ENCODE data around the gene PDLIM1. TPM values are rescaled to one million over a fixed set of nuclear protein-coding genes. Genes with fewer than 3 reads are reported as not detected.

Gene PDLIM1
- total RNA-seq, 1 experiment from 2014 or later: 67.4 TPM

GRCh38 chr10:95291365-95292039, 699 bp upstream of the PDLIM1 start:
- intact Hi-C loops (cut with micrococcal nuclease): no loop called here
- BruUV-seq (replicated peaks): no TSS peak
- Histone ChIP-seq H3K9me3 (ENCODE audit: control insufficient read depth in 1 of 2, insufficient read depth in 1 of 2, low read depth in 1 of 2, low read length in 2 of 2) (no peaks in the 10 kb centered on the region), H3K9me2 (ENCODE audit: insufficient read depth) (no peaks in the 10 kb centered on the region), H4K20me1 (ENCODE audit: insufficient read depth) (no peaks in the 10 kb centered on the region), H3K4me2 (ENCODE audit: low read length) (peak overlapping the region; percentile 88), H2AFZ (ENCODE audit: low read depth, low read length, poor library complexity, severe bottlenecking) (peak overlapping the region; percentile 58), H3K4me1 (ENCODE audit: control insufficient read depth in 1 of 2, insufficient read depth in 2 of 2, low read length in 2 of 2) (peaks cover 10 to 24% of the 10 kb centered on the region in 2 experiments), H3K27me3 (ENCODE audit: insufficient read depth, low read length) (no peaks in the 10 kb centered on the region), H3K27ac (ENCODE audit: low read depth, low read length) (no peak overlapping the region), H3K4me3 (replicated peaks in 1 of 2; ENCODE audit: low read depth in 1 of 2, low read length in 2 of 2) (peak overlapping the region; percentile 37 to 78), H3K79me2 (ENCODE audit: insufficient read depth, low read length) (peaks cover 35% of the 10 kb centered on the region), H3K9ac (ENCODE audit: low read length) (peak overlapping the region; percentile 82), H3K36me3 (ENCODE audit: control insufficient read depth in 1 of 2, insufficient read depth in 2 of 2, low read length in 2 of 2) (no peaks in the 10 kb centered on the region)
- TF ChIP-seq CBX3 (IDR thresholded peaks at IDR 0.05; ENCODE audit: low read depth) (peak; percentile 78), ZBTB33 (IDR thresholded peaks at IDR 0.05; ENCODE audit: extremely low read depth, insufficient replicate concordance, low read length) (no peak), TCF7L2 (IDR thresholded peaks at IDR 0.05; ENCODE audit: borderline replicate concordance, extremely low read depth, insufficient read depth, insufficient read length) (no peak), POLR2A (IDR thresholded peaks at IDR 0.05; ENCODE audit: borderline replicate concordance, extremely low read depth, insufficient read depth, insufficient read length) (no peak), MAX (IDR thresholded peaks at IDR 0.05) (peak; percentile 88), ELF1 (IDR thresholded peaks at IDR 0.05; ENCODE audit: borderline replicate concordance, low read depth) (no peak)
- no peak for ATAC-seq
- ChIA-PET POLR2A (no interaction called here), RAD21 (ENCODE audit: low non-redundant PET in 1 of 2, low total read pairs in 2 of 2, uncharacterized antibody in 2 of 2, unreplicated experiment in 2 of 2) (no interaction called here), CTCF (no interaction called here)
- DNase-seq (ENCODE audit: low read depth, low spot score): no peak

All from HCT116 (cell line).